ENCODE data around the gene VARS1.
"Not testable (repeated sequence)": the region's sequence is repeated elsewhere in the genome, so short reads cannot be mapped to it uniquely, and the experiment has no call there.

The VARS1 gene

GRCh38 chr6:31806470-31807272 lies 11.1 kb upstream of the VARS1 start, which contains the start of gene LSM2:
TSS of gene LSM2 (minus strand) at chr6:31806966. CDS start at chr6:31806757, 209 bp downstream.
- no peaks in the 10 kb centered on the region for H3K36me3 ChIP-seq (ENCODE audit: insufficient read depth, low read length)
- H3K4me3 ChIP-seq (ENCODE audit: low read depth, low read length): peak within 1 kb of the TSS; percentile 89
- peak within 1 kb of the TSS; percentile 71 for H3K27ac ChIP-seq (ENCODE audit: low read depth, low read length)
- peak within 1 kb of the TSS; percentile 89 for H2AFZ ChIP-seq (ENCODE audit: low read length, unreplicated experiment)
- peaks cover 20% of the 10 kb centered on the region for H3K79me2 ChIP-seq (ENCODE audit: control insufficient read depth, insufficient read depth, low read length, unreplicated experiment)
- no peaks in the 10 kb centered on the region for H3K27me3 ChIP-seq (ENCODE audit: insufficient read depth, low read length)
- H3K4me1 ChIP-seq (ENCODE audit: control insufficient read depth, insufficient read depth, low read length, unreplicated experiment): peaks cover 9% of the 10 kb centered on the region

GRCh38 chr6:31805939-31806469 lies 10.5 kb upstream of the VARS1 start:
- Histone ChIP-seq H2AFZ (ENCODE audit: low read length, unreplicated experiment) (peak overlapping the region; percentile 89), H3K4me3 (ENCODE audit: low read depth, low read length) (peak overlapping the region; percentile 89), H3K79me2 (ENCODE audit: control insufficient read depth, insufficient read depth, low read length, unreplicated experiment) (peaks cover 20% of the 10 kb centered on the region), H3K27ac (ENCODE audit: low read depth, low read length) (peak overlapping the region; percentile 71), H3K27me3 (ENCODE audit: insufficient read depth, low read length) (no peaks in the 10 kb centered on the region), H3K36me3 (ENCODE audit: insufficient read depth, low read length) (no peaks in the 10 kb centered on the region), H3K4me1 (ENCODE audit: control insufficient read depth, insufficient read depth, low read length, unreplicated experiment) (peaks cover 9% of the 10 kb centered on the region)

GRCh38 chr6:31801031-31801927 lies 5.7 kb upstream of the VARS1 start:
- not testable (repeated sequence) for H3K36me3 ChIP-seq (ENCODE audit: insufficient read depth, low read length); H3K4me1 ChIP-seq (ENCODE audit: control insufficient read depth, insufficient read depth, low read length, unreplicated experiment)

GRCh38 chr6:31799781-31800180 lies 4.2 kb upstream of the VARS1 start:
- H3K79me2 ChIP-seq (ENCODE audit: control insufficient read depth, insufficient read depth, low read length, unreplicated experiment): peaks cover 13% of the 10 kb centered on the region
- no peak overlapping the region for H3K4me3 ChIP-seq (ENCODE audit: low read depth, low read length)
- H3K27me3 ChIP-seq (ENCODE audit: insufficient read depth, low read length): no peaks in the 10 kb centered on the region
- H3K4me1 ChIP-seq (ENCODE audit: control insufficient read depth, insufficient read depth, low read length, unreplicated experiment): no peaks in the 10 kb centered on the region
- no peaks in the 10 kb centered on the region for H3K36me3 ChIP-seq (ENCODE audit: insufficient read depth, low read length)
- H2AFZ ChIP-seq (ENCODE audit: low read length, unreplicated experiment): no peak overlapping the region
- H3K27ac ChIP-seq (ENCODE audit: low read depth, low read length): no peak overlapping the region

More at GRCh38 chr6:31801031-31801927, 5.7 kb upstream of the VARS1 start:
- not testable (repeated sequence) for H3K4me3 ChIP-seq (ENCODE audit: low read depth, low read length); H3K27ac ChIP-seq (ENCODE audit: low read depth, low read length); H3K27me3 ChIP-seq (ENCODE audit: insufficient read depth, low read length); H2AFZ ChIP-seq (ENCODE audit: low read length, unreplicated experiment)
- peaks cover 18% of the 10 kb centered on the region for H3K79me2 ChIP-seq (ENCODE audit: control insufficient read depth, insufficient read depth, low read length, unreplicated experiment)

GRCh38 chr6:31797588-31797987 lies 2.0 kb upstream of the VARS1 start:
- H3K36me3 ChIP-seq (ENCODE audit: insufficient read depth, low read length): no peaks in the 10 kb centered on the region
- no peak overlapping the region for H3K4me3 ChIP-seq (ENCODE audit: low read depth, low read length)
- peaks cover 14% of the 10 kb centered on the region for H3K4me1 ChIP-seq (ENCODE audit: control insufficient read depth, insufficient read depth, low read length, unreplicated experiment)
- H3K79me2 ChIP-seq (ENCODE audit: control insufficient read depth, insufficient read depth, low read length, unreplicated experiment): peaks cover 24% of the 10 kb centered on the region
- H3K27ac ChIP-seq (ENCODE audit: low read depth, low read length): no peak overlapping the region
- H2AFZ ChIP-seq (ENCODE audit: low read length, unreplicated experiment): no peak overlapping the region
- H3K27me3 ChIP-seq (ENCODE audit: insufficient read depth, low read length): no peaks in the 10 kb centered on the region

- H3K36me3 ChIP-seq (ENCODE audit: insufficient read depth, low read length): no peaks in the 10 kb centered on the region
- H3K79me2 ChIP-seq (ENCODE audit: control insufficient read depth, insufficient read depth, low read length, unreplicated experiment): peaks cover 24% of the 10 kb centered on the region
- no peak overlapping the region for H3K4me3 ChIP-seq (ENCODE audit: low read depth, low read length)
Observed at GRCh38 chr6:31796993-31797385, 1.4 kb upstream of the VARS1 start.

GRCh38 chr6:31794866-31795615 lies 511 bp downstream of the VARS1 start:
- peaks cover 26% of the 10 kb centered on the region for H3K79me2 ChIP-seq (ENCODE audit: control insufficient read depth, insufficient read depth, low read length, unreplicated experiment)
- H3K4me3 ChIP-seq (ENCODE audit: low read depth, low read length): peak overlapping the region; percentile 94
- peak overlapping the region; percentile 49 for H2AFZ ChIP-seq (ENCODE audit: low read length, unreplicated experiment)
- H3K4me1 ChIP-seq (ENCODE audit: control insufficient read depth, insufficient read depth, low read length, unreplicated experiment): peaks cover 15% of the 10 kb centered on the region
- H3K27me3 ChIP-seq (ENCODE audit: insufficient read depth, low read length): no peaks in the 10 kb centered on the region
- peak overlapping the region; percentile 83 for H3K27ac ChIP-seq (ENCODE audit: low read depth, low read length)
- no peaks in the 10 kb centered on the region; the same call in none of the 2 replicates for H3K36me3 ChIP-seq (ENCODE audit: insufficient read depth, low read length)

More at GRCh38 chr6:31796993-31797385, 1.4 kb upstream of the VARS1 start:
- Histone ChIP-seq H3K4me1 (ENCODE audit: control insufficient read depth, insufficient read depth, low read length, unreplicated experiment) (peaks cover 15% of the 10 kb centered on the region), H3K27me3 (ENCODE audit: insufficient read depth, low read length) (no peaks in the 10 kb centered on the region), H3K27ac (ENCODE audit: low read depth, low read length) (no peak overlapping the region), H2AFZ (ENCODE audit: low read length, unreplicated experiment) (no peak overlapping the region)

GRCh38 chr6:31794294-31794865 lies 1.2 kb downstream of the VARS1 start:
- Histone ChIP-seq H3K36me3 (ENCODE audit: insufficient read depth, low read length) (no peaks in the 10 kb centered on the region; the same call in none of the 2 replicates), H3K27ac (ENCODE audit: low read depth, low read length) (peak overlapping the region; percentile 83), H3K79me2 (ENCODE audit: control insufficient read depth, insufficient read depth, low read length, unreplicated experiment) (peaks cover 26% of the 10 kb centered on the region), H3K27me3 (ENCODE audit: insufficient read depth, low read length) (no peaks in the 10 kb centered on the region), H2AFZ (ENCODE audit: low read length, unreplicated experiment) (peak overlapping the region; percentile 42), H3K4me1 (ENCODE audit: control insufficient read depth, insufficient read depth, low read length, unreplicated experiment) (peaks cover 15% of the 10 kb centered on the region), H3K4me3 (ENCODE audit: low read depth, low read length) (peak overlapping the region; percentile 94)

GRCh38 chr6:31793927-31794245 lies 1.7 kb downstream of the VARS1 start:
- peaks cover 15% of the 10 kb centered on the region for H3K4me1 ChIP-seq (ENCODE audit: control insufficient read depth, insufficient read depth, low read length, unreplicated experiment)
- H3K4me3 ChIP-seq (ENCODE audit: low read depth, low read length): peak overlapping the region; percentile 94
- H3K79me2 ChIP-seq (ENCODE audit: control insufficient read depth, insufficient read depth, low read length, unreplicated experiment): peaks cover 26% of the 10 kb centered on the region
- not testable (repeated sequence) for H3K27me3 ChIP-seq (ENCODE audit: insufficient read depth, low read length); H2AFZ ChIP-seq (ENCODE audit: low read length, unreplicated experiment); H3K36me3 ChIP-seq (ENCODE audit: insufficient read depth, low read length)
- H3K27ac ChIP-seq (ENCODE audit: low read depth, low read length): peak overlapping the region; percentile 83

- H3K4me3 ChIP-seq (ENCODE audit: low read depth, low read length): no peak overlapping the region
- H3K4me1 ChIP-seq (ENCODE audit: control insufficient read depth, insufficient read depth, low read length, unreplicated experiment): peaks cover 15% of the 10 kb centered on the region
- peak overlapping the region; percentile 31; the same call in 1 of the 2 replicates for H3K27ac ChIP-seq (ENCODE audit: low read depth, low read length)
- no peak overlapping the region for H2AFZ ChIP-seq (ENCODE audit: low read length, unreplicated experiment)
- H3K27me3 ChIP-seq (ENCODE audit: insufficient read depth, low read length): no peaks in the 10 kb centered on the region
- peaks cover 26% of the 10 kb centered on the region for H3K79me2 ChIP-seq (ENCODE audit: control insufficient read depth, insufficient read depth, low read length, unreplicated experiment)
- H3K36me3 ChIP-seq (ENCODE audit: insufficient read depth, low read length): no peaks in the 10 kb centered on the region; the same call in none of the 2 replicates
Observed at GRCh38 chr6:31792761-31793171, 2.8 kb downstream of the VARS1 start.

All from ACC112 (cell line).